A172 (cell line): ENCODE data around the gene ARID5B. TPM values are rescaled to one million over a fixed set of nuclear protein-coding genes. Genes with fewer than 3 reads are reported as not detected.
"Not testable (repeated sequence)": the region's sequence is repeated elsewhere in the genome, so short reads cannot be mapped to it uniquely, and the experiment has no call there.

ENCODE experiments used
- DNase-seq: peaks from one replicate; pipeline ENCODE4 v3.0.0-alpha.2; 2015; ENCODE audit warnings: low spot score
- total RNA-seq: library from RNA; depleted of rRNA; stranded (reverse); fragments of >200 nt; shearing (Covaris generic); gene quantifications from 2 replicates; pipeline ENCODE4 v1.2.3, GENCODE V29; 2014; rRNA removed

The ARID5B gene, protein sequence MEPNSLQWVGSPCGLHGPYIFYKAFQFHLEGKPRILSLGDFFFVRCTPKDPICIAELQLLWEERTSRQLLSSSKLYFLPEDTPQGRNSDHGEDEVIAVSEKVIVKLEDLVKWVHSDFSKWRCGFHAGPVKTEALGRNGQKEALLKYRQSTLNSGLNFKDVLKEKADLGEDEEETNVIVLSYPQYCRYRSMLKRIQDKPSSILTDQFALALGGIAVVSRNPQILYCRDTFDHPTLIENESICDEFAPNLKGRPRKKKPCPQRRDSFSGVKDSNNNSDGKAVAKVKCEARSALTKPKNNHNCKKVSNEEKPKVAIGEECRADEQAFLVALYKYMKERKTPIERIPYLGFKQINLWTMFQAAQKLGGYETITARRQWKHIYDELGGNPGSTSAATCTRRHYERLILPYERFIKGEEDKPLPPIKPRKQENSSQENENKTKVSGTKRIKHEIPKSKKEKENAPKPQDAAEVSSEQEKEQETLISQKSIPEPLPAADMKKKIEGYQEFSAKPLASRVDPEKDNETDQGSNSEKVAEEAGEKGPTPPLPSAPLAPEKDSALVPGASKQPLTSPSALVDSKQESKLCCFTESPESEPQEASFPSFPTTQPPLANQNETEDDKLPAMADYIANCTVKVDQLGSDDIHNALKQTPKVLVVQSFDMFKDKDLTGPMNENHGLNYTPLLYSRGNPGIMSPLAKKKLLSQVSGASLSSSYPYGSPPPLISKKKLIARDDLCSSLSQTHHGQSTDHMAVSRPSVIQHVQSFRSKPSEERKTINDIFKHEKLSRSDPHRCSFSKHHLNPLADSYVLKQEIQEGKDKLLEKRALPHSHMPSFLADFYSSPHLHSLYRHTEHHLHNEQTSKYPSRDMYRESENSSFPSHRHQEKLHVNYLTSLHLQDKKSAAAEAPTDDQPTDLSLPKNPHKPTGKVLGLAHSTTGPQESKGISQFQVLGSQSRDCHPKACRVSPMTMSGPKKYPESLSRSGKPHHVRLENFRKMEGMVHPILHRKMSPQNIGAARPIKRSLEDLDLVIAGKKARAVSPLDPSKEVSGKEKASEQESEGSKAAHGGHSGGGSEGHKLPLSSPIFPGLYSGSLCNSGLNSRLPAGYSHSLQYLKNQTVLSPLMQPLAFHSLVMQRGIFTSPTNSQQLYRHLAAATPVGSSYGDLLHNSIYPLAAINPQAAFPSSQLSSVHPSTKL
- total RNA-seq = 17.6 and 18.0 TPM in 2 replicates

DNA sequence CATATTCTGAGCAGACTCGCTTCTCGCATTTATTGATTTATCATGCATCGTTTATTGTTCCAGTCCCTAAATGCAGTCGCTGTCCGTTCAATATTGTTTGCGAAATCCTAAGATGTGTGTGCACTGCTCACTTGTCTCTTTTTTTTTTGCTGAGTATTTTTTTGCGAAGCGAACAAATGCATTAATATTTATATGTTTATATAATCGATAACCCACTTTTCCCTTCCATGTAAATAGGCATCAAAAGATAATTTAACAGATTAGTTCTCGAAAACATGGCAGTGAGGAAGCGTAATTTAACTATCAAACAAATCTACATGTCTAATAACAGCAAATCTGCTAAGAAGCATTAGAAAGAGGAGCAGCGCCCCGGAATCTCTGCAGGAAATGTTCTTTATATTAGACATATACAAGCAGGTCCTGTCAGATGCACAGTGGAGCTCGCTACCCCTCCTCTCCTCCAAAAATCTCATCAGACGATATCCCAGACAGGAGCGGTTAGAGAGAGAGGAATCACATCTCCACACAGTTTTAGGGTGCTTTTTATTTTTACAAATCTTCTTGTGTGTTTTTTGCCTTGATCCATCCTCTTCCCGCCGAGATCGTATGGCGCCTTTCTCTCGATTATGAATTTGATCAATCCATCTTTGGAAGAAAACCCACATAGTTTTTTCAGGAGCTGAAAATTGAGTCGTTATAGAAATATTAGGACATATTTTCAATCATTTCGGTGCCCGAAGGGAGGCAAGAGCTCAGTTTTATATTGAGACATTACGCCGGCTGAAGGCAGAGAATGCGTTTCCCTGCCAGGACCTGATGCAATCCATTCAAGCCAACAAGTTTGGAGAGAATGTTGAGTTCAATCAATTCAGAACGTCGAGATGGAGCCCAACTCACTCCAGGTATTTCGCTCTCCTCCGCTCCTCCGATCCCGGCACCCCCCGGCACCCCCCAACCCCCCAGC, at the start of gene ARID5B:
TSS of gene ARID5B (plus strand) at position 871 of the 964 bp plus-strand sequence. CDS start at position 882, 11 bp downstream.
- DNase-seq = peak; percentile 60

- no peak for DNase-seq
Observed at GRCh38 chr10:61852261-61852660, 49.2 kb upstream of the ARID5B start.

- no peak for DNase-seq
Observed at GRCh38 chr10:61855771-61856170, 45.7 kb upstream of the ARID5B start.

- DNase-seq = no peak
Observed at GRCh38 chr10:61857746-61858145, 43.8 kb upstream of the ARID5B start.

DNA sequence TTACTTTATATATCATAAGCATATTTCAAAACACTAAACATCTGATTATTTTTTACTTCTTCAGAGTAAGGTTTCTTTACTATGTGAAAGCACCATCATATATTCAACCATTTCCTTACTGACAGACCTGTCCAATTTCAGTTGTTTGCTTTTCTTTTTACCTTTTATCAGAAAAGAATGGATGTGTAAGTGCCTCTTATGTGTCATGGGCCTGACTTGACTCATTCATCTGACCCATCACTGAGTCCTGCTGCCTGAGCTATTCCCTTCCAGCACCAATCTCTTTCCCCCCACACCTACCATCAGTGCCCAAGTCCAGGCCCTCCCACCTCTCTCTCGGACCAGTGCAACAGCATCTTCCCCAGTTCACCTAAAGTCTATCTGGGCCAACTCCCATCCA, 41.7 kb upstream of the ARID5B start:
- DNase-seq = no peak

DNA sequence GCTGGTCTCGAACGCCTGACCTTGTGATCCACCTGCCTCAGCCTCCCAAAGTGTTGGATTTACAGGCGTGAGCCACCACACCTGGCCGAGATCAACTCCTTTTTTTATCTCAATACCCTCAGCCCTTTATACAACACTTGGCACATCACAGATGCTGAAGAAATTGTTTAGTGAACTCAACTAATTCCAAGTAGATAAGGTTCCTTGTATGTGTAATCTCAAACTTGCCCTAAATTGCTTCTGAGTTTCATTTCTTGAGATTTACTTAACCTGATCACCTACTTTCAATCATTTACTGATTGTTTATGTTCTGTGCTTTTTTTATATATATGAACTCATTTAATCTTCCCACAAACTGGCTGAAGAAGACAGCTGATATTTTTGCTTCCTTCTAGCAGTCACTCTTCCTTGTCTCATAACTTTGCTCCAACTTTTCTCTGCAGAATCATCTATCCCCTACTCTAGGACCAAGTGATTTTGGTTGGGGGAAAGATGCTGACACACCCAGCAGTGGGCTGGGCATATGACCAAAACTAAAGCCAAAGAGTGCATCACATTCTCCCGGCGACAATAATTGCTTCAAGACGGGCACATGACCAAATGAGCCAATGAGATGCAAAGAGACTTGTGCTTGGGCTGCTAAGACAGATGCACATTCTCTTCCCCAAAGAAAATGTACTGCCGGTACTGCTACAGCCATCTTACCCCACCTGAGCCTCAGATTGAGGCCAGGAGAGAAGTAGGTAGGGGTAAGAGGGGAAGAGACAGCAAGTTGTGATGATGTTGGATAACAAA, 40.3 kb upstream of the ARID5B start:
- DNase-seq = no peak

DNA sequence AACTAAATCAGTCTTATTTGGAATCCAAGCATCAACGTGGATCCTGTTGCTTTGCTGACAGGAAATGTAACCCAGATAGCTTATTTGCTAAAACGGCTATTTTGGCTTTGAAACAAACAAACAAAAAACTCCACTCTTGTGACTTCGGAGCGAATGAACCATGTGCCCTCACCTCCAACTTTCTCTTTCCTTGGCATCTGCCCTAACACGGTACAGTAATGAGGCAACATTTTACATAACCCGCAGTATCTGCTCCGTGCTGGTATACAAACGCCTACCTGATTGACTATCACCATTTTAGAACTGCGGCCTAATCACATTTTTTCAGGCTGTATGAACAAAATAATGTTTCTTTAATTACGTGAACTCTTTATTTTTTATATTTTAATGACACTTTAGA, 37.5 kb upstream of the ARID5B start:
- DNase-seq = no peak

GRCh38 chr10:61866700-61867368, 34.7 kb upstream of the ARID5B start:
- no peak for DNase-seq

- not testable (repeated sequence) for DNase-seq
Observed at GRCh38 chr10:61867374-61867773, 34.1 kb upstream of the ARID5B start.

DNA sequence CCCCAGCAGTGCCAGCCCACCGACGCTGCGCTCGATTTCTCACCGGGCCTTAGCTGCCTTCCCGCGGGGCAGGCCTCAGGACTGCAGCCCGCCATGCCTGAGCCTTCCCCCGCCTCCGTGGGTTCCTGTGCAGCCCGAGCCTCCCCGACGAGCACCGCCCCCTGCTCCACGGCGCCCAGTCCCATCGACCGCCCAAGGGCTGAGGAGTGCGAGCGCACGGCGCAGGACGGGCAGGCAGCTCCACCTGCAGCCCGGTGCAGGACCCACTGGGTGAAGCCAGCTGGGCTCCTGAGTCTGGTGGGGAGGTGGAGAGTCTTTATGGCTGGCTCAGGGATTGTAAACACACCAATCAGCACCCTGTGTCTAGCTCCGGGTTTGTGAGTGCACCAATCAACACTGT, 33.7 kb upstream of the ARID5B start:
- not testable (repeated sequence) for DNase-seq

- no peak for DNase-seq
Observed at GRCh38 chr10:61869041-61869675, 32.3 kb upstream of the ARID5B start.

DNA sequence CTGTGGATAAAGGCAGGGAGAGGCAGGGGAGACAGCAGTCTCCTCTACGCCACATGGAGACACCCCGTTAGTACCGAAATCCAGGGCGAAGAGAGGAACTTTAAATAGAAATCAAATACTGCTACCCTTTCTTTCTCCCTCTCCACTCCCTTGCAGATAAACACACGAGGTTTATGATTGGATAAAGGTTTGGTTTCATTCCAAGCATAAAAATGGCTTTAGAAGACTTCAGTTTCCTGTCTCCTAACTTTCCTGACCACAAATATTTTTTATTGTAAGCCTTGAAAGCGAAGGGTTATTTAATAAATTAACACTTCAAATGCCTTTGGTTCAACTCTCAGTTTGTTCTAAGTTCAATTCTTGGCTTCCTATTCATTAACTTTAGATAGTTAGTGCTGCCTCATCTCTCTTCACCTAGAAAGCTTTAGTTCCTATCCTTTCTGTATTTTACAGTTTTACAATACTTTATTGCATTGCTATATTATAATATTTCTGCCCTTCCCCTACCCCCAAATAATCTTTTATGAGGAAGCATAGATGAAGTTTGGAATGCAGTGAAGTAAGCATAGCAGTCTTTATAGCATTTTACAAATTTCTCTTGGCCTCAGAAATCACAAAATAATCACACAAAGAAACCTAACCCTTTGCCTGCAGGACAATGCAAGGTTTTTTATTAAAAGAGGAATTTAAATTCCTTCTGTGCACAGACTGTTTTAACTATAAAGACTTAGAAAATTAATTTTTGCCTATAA, 31.5 kb upstream of the ARID5B start:
- peak; percentile 63 for DNase-seq

GRCh38 chr10:61870526-61870895, 31.0 kb upstream of the ARID5B start:
- DNase-seq = no peak

- DNase-seq = no peak
Observed at GRCh38 chr10:61871487-61871886, 30.0 kb upstream of the ARID5B start.

GRCh38 chr10:61877887-61878739, 23.4 kb upstream of the ARID5B start:
- DNase-seq = no peak

- no peak for DNase-seq
Observed at GRCh38 chr10:61878740-61879068, 22.8 kb upstream of the ARID5B start.

DNA sequence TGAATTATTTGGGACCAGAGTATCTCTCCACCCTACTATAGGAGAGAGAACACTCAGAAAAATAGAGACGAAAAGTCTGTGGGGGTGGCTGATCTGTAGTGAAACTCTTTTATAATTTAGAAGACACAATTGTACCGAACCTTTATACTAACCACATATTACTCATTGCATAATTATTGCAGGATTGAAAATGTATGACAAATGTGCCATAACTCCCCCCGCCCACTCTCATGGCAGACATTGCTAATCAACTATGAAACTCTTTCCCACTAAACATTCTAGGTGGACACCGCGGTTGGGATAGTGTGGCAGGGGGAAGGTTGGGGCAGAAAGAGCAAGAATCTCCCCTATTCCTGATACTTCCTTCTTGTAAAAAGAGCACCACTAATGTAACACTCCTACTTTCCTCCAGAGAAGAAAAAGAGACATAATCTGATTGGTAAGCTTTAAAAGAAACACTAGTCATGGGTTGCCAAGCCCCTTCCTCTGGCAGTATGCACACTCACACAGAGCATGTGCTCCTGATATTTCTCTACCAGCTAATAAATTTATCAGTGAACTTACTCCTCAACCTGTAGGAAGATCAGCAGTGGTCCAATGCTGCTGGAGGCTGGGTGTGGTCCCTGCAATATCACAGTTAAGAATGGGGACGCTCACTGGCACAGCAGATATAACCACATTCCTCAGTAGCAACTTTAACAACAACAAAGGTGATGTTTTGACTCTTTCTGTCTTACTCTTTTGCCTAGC, 18.7 kb upstream of the ARID5B start:
- peak; percentile 26 for DNase-seq
